Activated naive CD4-positive, alpha-beta T cell treated with anti-CD3 and anti-CD28 coated beads, Interleukin-2, amount 50 U/mL, for 24 hours (primary cell): ENCODE measurements around the gene FAR2.

Experiments used
- H3K27ac Mint-ChIP-seq: one replicate; pipeline ENCODE4 v1.8.0; 2021; ENCODE audit warnings: mild to moderate bottlenecking, mixed read lengths
- H3K27me3 Mint-ChIP-seq: one replicate; pipeline ENCODE4 v1.8.0; 2021; ENCODE audit warnings: mixed read lengths
- H3K36me3 Mint-ChIP-seq: one replicate; pipeline ENCODE4 v1.8.0; 2021; ENCODE audit warnings: mixed read lengths
- H3K4me1 Mint-ChIP-seq: one replicate; pipeline ENCODE4 v1.8.0; 2021; ENCODE audit warnings: mixed read lengths
- H3K4me3 Mint-ChIP-seq: one replicate; pipeline ENCODE4 v1.8.0; 2021; ENCODE audit warnings: mild to moderate bottlenecking, mixed read lengths
- H3K9me3 Mint-ChIP-seq: one replicate; pipeline ENCODE4 v1.8.0; 2021; ENCODE audit warnings: mixed read lengths

The FAR2 gene

DNA sequence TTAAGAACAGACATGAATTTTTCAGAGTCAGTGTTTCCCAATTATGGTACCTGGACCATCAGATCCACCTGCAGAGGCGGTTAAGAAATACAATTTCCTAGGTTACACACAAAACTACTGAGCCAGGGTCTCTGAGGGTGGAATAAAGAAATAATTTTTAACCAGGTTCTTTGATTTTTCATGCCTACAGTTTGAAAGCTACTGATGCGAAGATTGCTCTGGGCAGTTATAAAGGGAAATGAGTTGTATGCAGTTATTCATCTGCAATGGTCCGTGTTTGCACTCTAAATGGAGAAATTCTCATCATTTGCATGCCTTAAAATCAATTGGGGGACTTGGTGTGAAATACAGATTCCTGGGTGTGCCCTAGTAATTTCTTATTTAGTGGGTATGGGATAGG lies 142.1 kb downstream of the FAR2 start:
- no peaks in the 10 kb centered on the region for H3K9me3 Mint-ChIP-seq
- H3K27ac Mint-ChIP-seq: no peak overlapping the region
- no peaks in the 10 kb centered on the region for H3K27me3 Mint-ChIP-seq
- H3K36me3 Mint-ChIP-seq: peaks cover 11% of the 10 kb centered on the region
- H3K4me1 Mint-ChIP-seq: no peaks in the 10 kb centered on the region
- H3K4me3 Mint-ChIP-seq: no peak overlapping the region

- no peaks in the 10 kb centered on the region for H3K36me3 Mint-ChIP-seq
- no peak overlapping the region for H3K4me3 Mint-ChIP-seq
- H3K4me1 Mint-ChIP-seq: no peaks in the 10 kb centered on the region
- no peaks in the 10 kb centered on the region for H3K9me3 Mint-ChIP-seq
- no peak overlapping the region for H3K27ac Mint-ChIP-seq
- H3K27me3 Mint-ChIP-seq: no peaks in the 10 kb centered on the region
Observed at GRCh38 chr12:29299633-29300032, 150.6 kb downstream of the FAR2 start.

GRCh38 chr12:29301114-29301513 lies 152.0 kb downstream of the FAR2 start:
- Mint-ChIP-seq H3K27ac (no peak overlapping the region), H3K4me1 (no peaks in the 10 kb centered on the region), H3K4me3 (no peak overlapping the region), H3K9me3 (no peaks in the 10 kb centered on the region), H3K27me3 (no peaks in the 10 kb centered on the region), H3K36me3 (no peaks in the 10 kb centered on the region)

DNA sequence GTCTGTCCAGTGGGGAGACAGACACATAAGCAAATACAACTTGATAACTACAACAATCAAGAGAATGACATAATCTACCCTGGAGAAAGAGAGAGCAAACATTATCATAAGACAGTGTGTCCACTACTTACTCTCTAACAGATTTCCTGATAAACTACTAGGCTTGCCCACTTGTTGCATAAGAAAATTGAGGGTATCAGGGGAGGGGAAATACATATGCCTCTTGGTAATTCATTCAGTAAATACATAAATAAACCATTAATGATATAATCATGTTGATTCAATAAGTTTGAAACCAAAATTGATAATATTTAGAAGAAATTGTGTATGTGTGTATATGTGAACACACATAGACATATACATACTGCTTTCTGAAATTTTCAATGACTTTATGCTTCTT lies 155.3 kb downstream of the FAR2 start:
- H3K27me3 Mint-ChIP-seq: no peaks in the 10 kb centered on the region
- H3K4me3 Mint-ChIP-seq: no peak overlapping the region
- H3K4me1 Mint-ChIP-seq: no peaks in the 10 kb centered on the region
- H3K9me3 Mint-ChIP-seq: no peaks in the 10 kb centered on the region
- peaks cover 2% of the 10 kb centered on the region for H3K36me3 Mint-ChIP-seq
- no peak overlapping the region for H3K27ac Mint-ChIP-seq

- Mint-ChIP-seq H3K9me3 (no peaks in the 10 kb centered on the region), H3K4me1 (no peaks in the 10 kb centered on the region), H3K4me3 (no peak overlapping the region), H3K27me3 (no peaks in the 10 kb centered on the region), H3K27ac (no peak overlapping the region), H3K36me3 (peaks cover 2% of the 10 kb centered on the region)
Observed at GRCh38 chr12:29306266-29306665, 157.2 kb downstream of the FAR2 start.

- Mint-ChIP-seq H3K27ac (no peak overlapping the region), H3K4me3 (no peak overlapping the region), H3K9me3 (no peaks in the 10 kb centered on the region)
Observed at GRCh38 chr12:29306682-29307081, 157.6 kb downstream of the FAR2 start.

DNA sequence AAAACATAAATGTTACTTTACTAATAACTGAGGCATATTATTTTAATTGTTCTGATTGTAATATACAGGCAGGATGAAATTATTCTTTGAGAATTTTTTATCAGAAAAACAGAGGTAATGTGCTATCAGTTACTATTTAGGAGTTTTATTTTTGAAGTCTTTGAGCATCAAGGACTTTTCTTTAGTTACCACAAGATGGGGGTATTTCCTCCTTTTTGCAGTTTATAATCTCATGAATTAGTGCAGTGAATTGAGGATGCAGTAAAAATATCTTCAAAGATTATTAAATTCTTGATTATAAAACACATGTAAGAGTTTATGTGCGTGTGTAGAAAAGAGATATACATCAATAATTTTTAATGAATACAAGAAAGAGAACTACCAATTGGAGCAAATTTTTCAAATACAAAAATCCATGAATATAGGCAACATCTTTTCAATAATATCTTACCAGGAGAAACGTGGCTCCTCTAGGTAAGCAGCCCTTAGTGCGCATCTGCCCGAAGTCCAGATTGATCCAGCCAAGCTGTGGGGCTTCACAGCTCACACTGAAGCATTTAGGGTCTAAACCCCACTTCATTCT lies 160.3 kb downstream of the FAR2 start:
- H3K4me3 Mint-ChIP-seq: no peak overlapping the region
- no peak overlapping the region for H3K27ac Mint-ChIP-seq
- H3K27me3 Mint-ChIP-seq: no peaks in the 10 kb centered on the region
- H3K4me1 Mint-ChIP-seq: no peaks in the 10 kb centered on the region
- H3K9me3 Mint-ChIP-seq: no peaks in the 10 kb centered on the region
- H3K36me3 Mint-ChIP-seq: peaks cover 2% of the 10 kb centered on the region

More at GRCh38 chr12:29306682-29307081, 157.6 kb downstream of the FAR2 start:
- no peaks in the 10 kb centered on the region for H3K27me3 Mint-ChIP-seq
- peaks cover 2% of the 10 kb centered on the region for H3K36me3 Mint-ChIP-seq
- H3K4me1 Mint-ChIP-seq: no peaks in the 10 kb centered on the region

GRCh38 chr12:29310899-29311298 lies 161.8 kb downstream of the FAR2 start:
- Mint-ChIP-seq H3K4me1 (no peaks in the 10 kb centered on the region), H3K27ac (no peak overlapping the region), H3K27me3 (no peaks in the 10 kb centered on the region), H3K4me3 (no peak overlapping the region), H3K36me3 (peaks cover 7% of the 10 kb centered on the region), H3K9me3 (no peaks in the 10 kb centered on the region)

DNA sequence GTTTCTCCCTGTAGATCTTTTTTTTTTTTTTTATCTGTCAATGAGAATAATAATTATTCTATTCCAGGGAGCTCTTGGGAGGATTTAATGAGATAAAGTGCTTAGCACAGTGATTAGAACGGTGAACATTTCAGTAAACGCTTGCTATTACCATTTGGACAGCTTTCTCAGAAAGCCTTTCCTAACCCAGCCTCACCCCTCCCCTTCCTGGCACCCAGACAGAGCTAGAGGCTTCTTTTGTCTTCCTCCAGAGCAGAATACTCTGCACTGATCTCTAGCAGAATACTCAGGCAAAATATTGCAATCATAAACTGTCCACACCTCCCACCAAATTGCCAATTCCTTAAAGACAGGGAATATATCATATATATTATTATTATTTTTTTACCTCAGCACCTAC lies 165.3 kb downstream of the FAR2 start:
- Mint-ChIP-seq H3K4me3 (no peak overlapping the region), H3K27ac (no peak overlapping the region), H3K27me3 (no peaks in the 10 kb centered on the region), H3K36me3 (peaks cover 7% of the 10 kb centered on the region), H3K4me1 (peaks cover 11% of the 10 kb centered on the region), H3K9me3 (no peaks in the 10 kb centered on the region)

GRCh38 chr12:29316752-29317151 lies 167.7 kb downstream of the FAR2 start:
- Mint-ChIP-seq H3K4me1 (peaks cover 11% of the 10 kb centered on the region), H3K4me3 (no peak overlapping the region), H3K9me3 (no peaks in the 10 kb centered on the region), H3K36me3 (peaks cover 7% of the 10 kb centered on the region), H3K27me3 (no peaks in the 10 kb centered on the region), H3K27ac (no peak overlapping the region)

GRCh38 chr12:29317556-29318363 lies 168.7 kb downstream of the FAR2 start:
- Mint-ChIP-seq H3K27me3 (no peaks in the 10 kb centered on the region), H3K27ac (no peak overlapping the region), H3K4me3 (no peak overlapping the region), H3K4me1 (peaks cover 11% of the 10 kb centered on the region), H3K36me3 (peaks cover 9% of the 10 kb centered on the region), H3K9me3 (no peaks in the 10 kb centered on the region)

DNA sequence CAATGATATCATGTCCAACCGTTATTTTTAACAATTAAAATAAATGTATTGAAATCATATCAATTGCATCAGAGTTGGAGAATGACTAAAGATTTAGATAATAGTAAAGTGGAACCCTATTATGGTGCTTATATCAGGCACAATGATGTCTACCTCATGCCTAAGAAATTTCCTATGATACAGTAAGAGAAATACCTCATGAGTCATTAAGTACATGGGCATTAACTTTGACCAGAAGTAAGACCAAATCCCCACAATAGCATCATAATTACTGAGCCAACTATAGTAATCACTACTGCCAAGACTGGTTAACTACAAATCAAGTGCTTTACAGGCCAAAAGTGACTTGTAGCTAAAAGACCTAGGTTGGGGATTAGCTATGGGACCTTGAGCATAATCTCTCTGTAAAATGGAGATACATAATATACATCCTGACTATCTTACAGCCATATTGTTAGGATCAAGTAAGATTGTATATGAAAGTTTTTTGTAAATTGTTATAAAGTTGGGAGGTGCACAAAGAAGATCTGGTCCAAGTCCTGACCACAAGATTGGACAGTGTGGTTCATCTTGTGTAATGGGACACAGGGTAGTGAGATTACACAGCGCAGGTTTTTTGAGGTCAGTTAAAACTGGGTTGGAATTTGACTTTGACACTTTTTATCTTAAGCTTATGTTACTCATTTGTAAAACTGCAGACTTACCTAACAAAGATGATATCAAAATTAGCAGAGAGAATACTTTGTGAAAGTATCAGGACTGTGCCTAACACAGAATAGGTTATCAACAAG lies 171.4 kb downstream of the FAR2 start:
- no peak overlapping the region for H3K4me3 Mint-ChIP-seq
- H3K9me3 Mint-ChIP-seq: no peaks in the 10 kb centered on the region
- H3K27ac Mint-ChIP-seq: no peak overlapping the region
- peaks cover 12% of the 10 kb centered on the region for H3K36me3 Mint-ChIP-seq
- peaks cover 13% of the 10 kb centered on the region for H3K4me1 Mint-ChIP-seq
- H3K27me3 Mint-ChIP-seq: no peaks in the 10 kb centered on the region

GRCh38 chr12:29322157-29322556 lies 173.1 kb downstream of the FAR2 start:
- Mint-ChIP-seq H3K9me3 (no peaks in the 10 kb centered on the region), H3K4me1 (peaks cover 15% of the 10 kb centered on the region), H3K27me3 (no peaks in the 10 kb centered on the region), H3K4me3 (no peak overlapping the region), H3K27ac (no peak overlapping the region), H3K36me3 (peaks cover 15% of the 10 kb centered on the region)

DNA sequence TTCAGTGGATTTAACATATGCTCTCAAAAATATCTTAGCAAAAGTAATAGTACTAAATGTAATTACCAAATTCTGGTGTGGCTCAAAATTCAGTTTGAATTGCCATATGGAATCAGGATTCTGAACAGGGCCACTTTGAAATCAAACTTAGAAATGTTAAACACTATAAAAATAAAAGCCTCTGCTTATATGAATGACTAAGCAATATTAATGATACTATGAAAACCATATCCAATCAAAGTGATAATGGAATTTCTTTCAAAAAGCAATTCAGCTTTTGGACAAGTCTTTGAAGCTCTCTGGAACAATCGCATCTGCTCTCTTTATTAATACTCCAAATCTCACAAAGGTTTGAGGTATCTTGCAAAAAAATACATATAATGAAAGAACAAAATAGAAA lies 180.3 kb downstream of the FAR2 start:
- Mint-ChIP-seq H3K27me3 (no peaks in the 10 kb centered on the region), H3K27ac (no peak overlapping the region), H3K4me1 (peaks cover 4% of the 10 kb centered on the region), H3K9me3 (no peaks in the 10 kb centered on the region), H3K36me3 (peaks cover 14% of the 10 kb centered on the region), H3K4me3 (no peak overlapping the region)

GRCh38 chr12:29333178-29333577 lies 184.1 kb downstream of the FAR2 start:
- H3K4me3 Mint-ChIP-seq: no peak overlapping the region
- no peak overlapping the region for H3K27ac Mint-ChIP-seq
- no peaks in the 10 kb centered on the region for H3K27me3 Mint-ChIP-seq
- H3K9me3 Mint-ChIP-seq: no peaks in the 10 kb centered on the region
- H3K4me1 Mint-ChIP-seq: no peaks in the 10 kb centered on the region
- peaks cover 7% of the 10 kb centered on the region for H3K36me3 Mint-ChIP-seq

- Mint-ChIP-seq H3K9me3 (no peaks in the 10 kb centered on the region), H3K4me3 (no peak overlapping the region), H3K4me1 (no peaks in the 10 kb centered on the region), H3K27me3 (no peaks in the 10 kb centered on the region), H3K36me3 (peaks cover 7% of the 10 kb centered on the region), H3K27ac (no peak overlapping the region)
Observed at GRCh38 chr12:29334937-29335336, 185.9 kb downstream of the FAR2 start.
